LNCaP clone FGC (cell line): ENCODE data around the gene ZNF112.
"Not testable (repeated sequence)": the region's sequence is repeated elsewhere in the genome, so short reads cannot be mapped to it uniquely, and the experiment has no call there.

Experiments
- DNase-seq: peaks from one replicate; pipeline ENCODE4 v3.0.0-alpha.2; 2011; ENCODE audit warnings: low read depth
- H3K4me3 ChIP-seq: 2 replicates; pipeline ENCODE4 v1.5.1; 2011; ENCODE audit warnings: mild to moderate bottlenecking, low read depth, low read length, control low read depth
- CTCF ChIP-seq: IDR thresholded peaks from 2 replicates; pipeline ENCODE4 v1.5.1; 2012; ENCODE audit warnings: mild to moderate bottlenecking; ENCODE audit not compliant: control insufficient read depth, insufficient read depth; ENCODE audit errors: extremely low read depth

The ZNF112 gene

DNA sequence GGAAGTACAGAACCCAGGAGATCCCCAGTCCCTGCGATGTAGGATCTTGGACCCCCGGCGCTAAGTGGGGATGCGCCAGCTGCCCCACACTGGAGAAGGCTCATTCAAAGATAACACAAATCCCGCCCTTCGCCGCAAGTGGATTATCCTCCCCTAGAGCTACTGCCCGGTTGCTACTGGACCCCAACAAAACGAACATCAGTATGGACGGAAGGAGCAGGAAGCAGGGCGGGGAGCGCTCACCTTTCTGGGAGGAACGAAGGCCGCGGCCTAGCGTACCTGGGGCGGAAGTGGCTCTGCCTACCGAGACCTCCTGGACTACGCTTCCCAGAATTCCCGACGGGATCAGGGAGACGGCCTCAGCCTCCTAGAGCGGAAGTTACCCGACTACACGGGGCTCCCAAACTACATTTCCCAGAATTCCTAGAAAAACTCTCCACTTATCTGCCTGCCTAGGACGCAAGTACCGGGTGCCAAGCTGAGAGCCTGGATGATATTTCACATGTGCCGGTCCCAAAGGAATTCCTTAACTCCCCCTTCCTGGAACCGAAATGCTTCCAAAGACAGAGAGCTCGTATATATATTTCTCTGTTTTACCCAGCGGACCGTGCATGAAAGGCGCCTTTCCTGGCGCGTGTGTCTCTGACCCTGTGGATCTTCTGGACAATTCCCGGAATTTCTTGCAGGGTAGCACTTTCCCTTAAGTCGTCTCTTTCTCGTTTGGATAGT is at the start of gene ZNF112:
TSS of gene ZNF112 (minus strand) at position 298 of the 729 bp plus-strand sequence. CDS start 16,141 bp downstream, outside the sequence.
- no peak for TF ChIP-seq CTCF
- H3K4me3 ChIP-seq, result peak within 1 kb of the TSS; percentile 66
- DNase-seq, result peak; percentile 80

GRCh38 chr19:44401139-44402115 is 44.9 kb upstream of the ZNF112 start, which contains the start of gene ZNF285:
TSS of gene ZNF285 (minus strand) at chr19:44401608. CDS start at chr19:44397213, 4,395 bp downstream.
- peak within 1 kb of the TSS; percentile 72 for H3K4me3 ChIP-seq
- peak; percentile 71 for DNase-seq

DNA sequence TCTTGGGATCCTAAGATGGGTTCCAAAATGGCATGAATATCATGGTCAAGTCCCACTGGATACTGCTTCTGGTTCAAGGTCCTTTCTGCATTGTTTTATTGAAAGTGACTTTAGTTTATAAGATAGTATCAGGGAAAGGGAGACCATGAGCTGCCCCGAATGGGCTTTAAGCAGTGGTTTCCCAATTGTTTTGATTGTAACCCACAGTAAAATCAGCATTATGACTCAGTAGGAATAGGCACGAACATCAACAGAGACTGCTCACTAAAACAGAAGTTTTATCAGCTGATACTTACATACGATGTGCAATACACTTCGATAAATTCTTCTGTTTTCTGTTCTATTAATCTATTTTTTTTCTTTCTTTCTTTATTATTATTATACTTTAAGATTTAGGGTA is 32.8 kb upstream of the ZNF112 start:
- not testable (repeated sequence) for DNase-seq, H3K4me3 ChIP-seq

More at GRCh38 chr19:44401139-44402115, 44.9 kb upstream of the ZNF112 start, which contains the start of gene ZNF285:
- TF ChIP-seq CTCF, result no peak

- TF ChIP-seq CTCF, result no peak
- no peak for DNase-seq
- no peak overlapping the region for H3K4me3 ChIP-seq
Measured at GRCh38 chr19:44374789-44375188, 18.3 kb upstream of the ZNF112 start.

GRCh38 chr19:44371815-44372480 is 15.5 kb upstream of the ZNF112 start:
- no peak for DNase-seq
- TF ChIP-seq CTCF, result no peak

GRCh38 chr19:44367024-44367423 is 10.5 kb upstream of the ZNF112 start:
- no peak for TF ChIP-seq CTCF
- no peak for DNase-seq
- no peak overlapping the region for H3K4me3 ChIP-seq

More at GRCh38 chr19:44371815-44372480, 15.5 kb upstream of the ZNF112 start:
- 0 out of 2 replicates have a peak overlapping the region, but pooled peaks have one; percentile 15 for H3K4me3 ChIP-seq

DNA sequence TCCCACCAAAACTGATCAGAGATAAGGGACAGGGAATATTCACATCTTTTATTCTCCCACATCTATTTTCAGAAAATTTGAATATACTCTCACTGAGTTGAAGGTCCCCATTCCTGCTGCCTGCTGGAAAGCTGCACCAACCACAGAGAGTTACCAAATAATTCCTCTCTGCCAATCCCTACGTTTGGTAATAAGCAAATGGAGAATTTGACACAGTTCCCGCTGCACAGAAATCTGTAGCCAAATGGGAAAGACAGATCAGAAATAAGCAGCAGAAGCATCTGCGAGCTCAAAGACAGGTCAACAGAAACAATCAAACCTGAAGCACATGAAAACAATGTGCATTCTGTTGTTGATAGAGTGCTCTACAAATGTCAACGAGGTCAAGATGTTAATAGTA is 9.9 kb downstream of the ZNF112 start:
- no peak for TF ChIP-seq CTCF
- no peak for DNase-seq
- no peak overlapping the region for H3K4me3 ChIP-seq
